Activated naive CD8-positive, alpha-beta T cell treated with anti-CD3 and anti-CD28 coated beads, Interleukin-2, amount 10 ng/mL, durations not matched to agents 7 days and 5 days (primary cell): Measurements from ENCODE around the gene MUC3A. TPM values are rescaled to one million over a fixed set of nuclear protein-coding genes. Genes with fewer than 3 reads are reported as not detected.

Experiments
- ATAC-seq: fragments of 150-1000 bp; cut with Tn5 transposase; one replicate; pipeline ENCODE4 v1.10.0; 2021; ENCODE audit warnings: low read depth, moderate library complexity
- POLR2A ChIA-PET: fragments of 350-600 bp; sonication (Branson Sonifier 250); formaldehyde crosslinking; loops from one replicate; lab custom pipeline; 2021; ENCODE audit warnings: antibody characterized with exemption; lab: Charles Lee
- DNase-seq: peaks from one replicate; pipeline ENCODE4 v3.0.0; 2021
- H3K27ac Mint-ChIP-seq: one replicate; pipeline ENCODE4 v1.8.0; 2022; ENCODE audit warnings: mild to moderate bottlenecking, mixed read lengths
- H3K27me3 Mint-ChIP-seq: one replicate; pipeline ENCODE4 v1.8.0; 2022; ENCODE audit warnings: mild to moderate bottlenecking, moderate library complexity, mixed read lengths
- H3K36me3 Mint-ChIP-seq: one replicate; pipeline ENCODE4 v1.8.0; 2021; ENCODE audit warnings: mild to moderate bottlenecking, mixed read lengths
- H3K4me1 Mint-ChIP-seq: one replicate; pipeline ENCODE4 v1.8.0; 2021; ENCODE audit warnings: mixed read lengths
- H3K4me3 Mint-ChIP-seq: one replicate; pipeline ENCODE4 v1.8.0; 2022; ENCODE audit warnings: mild to moderate bottlenecking, moderate library complexity, mixed read lengths
- H3K9me3 Mint-ChIP-seq: one replicate; pipeline ENCODE4 v1.8.0; 2021; ENCODE audit warnings: mixed read lengths
- total RNA-seq, 2 experiments: library from RNA; stranded (reverse); gene quantifications; one replicate each; pipeline ENCODE4 v1.2.3, GENCODE V29; 2021

The MUC3A gene
- total RNA-seq, 2 experiments from 2014 or later: not detected

DNA sequence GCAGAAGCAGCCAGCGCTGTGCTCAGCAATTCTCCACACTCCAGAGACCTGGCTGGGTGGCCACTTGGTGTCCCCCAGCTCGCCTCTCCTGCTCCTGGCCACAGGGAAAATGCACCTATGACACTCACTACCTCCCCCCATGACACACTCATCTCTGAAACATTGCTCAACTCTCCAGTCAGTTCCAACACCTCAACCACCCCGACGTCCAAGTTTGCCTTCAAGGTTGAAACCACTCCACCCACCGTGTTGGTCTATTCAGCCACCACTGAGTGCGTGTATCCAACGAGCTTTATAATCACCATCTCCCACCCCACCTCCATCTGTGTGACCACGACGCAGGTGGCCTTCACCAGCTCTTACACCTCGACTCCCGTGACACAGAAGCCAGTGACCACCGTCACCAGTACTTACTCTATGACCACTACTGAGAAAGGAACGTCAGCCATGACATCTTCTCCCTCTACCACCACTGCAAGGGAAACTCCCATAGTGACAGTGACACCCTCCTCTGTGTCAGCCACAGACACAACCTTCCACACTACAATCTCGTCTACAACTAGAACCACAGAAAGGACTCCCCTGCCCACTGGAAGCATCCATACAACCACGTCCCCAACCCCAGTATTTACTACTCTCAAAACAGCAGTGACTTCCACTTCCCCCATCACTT is 2.7 kb downstream of the MUC3A start:
- no peak for DNase-seq
- no peaks in the 10 kb centered on the region for H3K9me3 Mint-ChIP-seq

DNA sequence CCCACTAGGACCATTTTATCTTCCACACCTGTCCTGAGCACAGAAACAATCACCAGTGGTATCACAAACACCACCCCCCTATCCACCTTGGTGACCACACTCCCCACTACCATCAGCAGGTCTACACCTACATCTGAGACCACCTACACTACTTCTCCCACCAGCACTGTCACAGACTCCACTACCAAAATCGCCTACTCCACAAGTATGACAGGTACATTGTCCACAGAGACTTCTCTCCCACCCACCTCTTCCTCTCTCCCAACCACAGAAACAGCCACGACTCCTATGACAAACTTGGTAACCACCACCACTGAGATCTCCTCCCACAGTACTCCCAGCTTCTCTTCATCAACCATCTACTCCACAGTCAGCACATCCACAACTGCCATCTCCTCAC is 3.3 kb downstream of the MUC3A start:
- Mint-ChIP-seq H3K27ac (no peak overlapping the region), H3K36me3 (no peaks in the 10 kb centered on the region), H3K4me3 (no peak overlapping the region), H3K9me3 (no peaks in the 10 kb centered on the region), H3K27me3 (peaks cover 12% of the 10 kb centered on the region), H3K4me1 (no peaks in the 10 kb centered on the region)
- DNase-seq: no peak
- no peak for ATAC-seq
- POLR2A ChIA-PET: no interaction called here

More for the DNA sequence above, 2.7 kb downstream of the MUC3A start:
- Mint-ChIP-seq H3K36me3 (no peaks in the 10 kb centered on the region), H3K4me1 (no peaks in the 10 kb centered on the region), H3K27me3 (peaks cover 12% of the 10 kb centered on the region), H3K27ac (no peak overlapping the region), H3K4me3 (no peak overlapping the region)
- no peak for ATAC-seq
- POLR2A ChIA-PET: no interaction called here

DNA sequence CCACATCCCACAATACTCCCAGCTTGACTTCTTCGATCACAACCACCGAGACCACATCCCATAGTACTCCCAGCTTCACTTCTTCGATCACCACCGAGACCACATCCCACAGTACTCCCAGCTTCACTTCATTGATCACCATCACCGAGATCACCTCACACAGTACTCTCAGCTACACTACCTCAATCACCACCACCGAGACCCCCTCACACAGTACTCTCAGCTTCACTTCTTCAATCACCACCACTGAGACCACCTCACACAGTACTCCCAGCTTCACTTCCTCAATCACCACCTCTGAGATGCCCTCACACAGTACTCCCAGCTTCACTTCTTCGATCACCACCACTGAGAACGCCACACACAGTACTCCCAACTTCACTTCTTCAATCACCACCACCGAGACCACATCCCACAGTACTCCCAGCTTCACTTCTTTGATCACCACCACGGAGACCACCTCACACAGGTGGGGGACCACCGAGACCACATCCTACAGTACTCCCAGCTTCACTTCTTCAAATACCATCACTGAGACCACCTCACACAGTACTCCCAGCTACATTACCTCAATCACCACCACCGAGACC is 8.6 kb downstream of the MUC3A start:
- DNase-seq: no peak
- POLR2A ChIA-PET: no interaction called here
- no peaks in the 10 kb centered on the region for H3K4me1 Mint-ChIP-seq
- no peaks in the 10 kb centered on the region for H3K36me3 Mint-ChIP-seq
- H3K9me3 Mint-ChIP-seq: no peaks in the 10 kb centered on the region
- H3K27me3 Mint-ChIP-seq: peaks cover under 1% of the 10 kb centered on the region
- H3K27ac Mint-ChIP-seq: no peak overlapping the region
- no peak for ATAC-seq
- no peak overlapping the region for H3K4me3 Mint-ChIP-seq

DNA sequence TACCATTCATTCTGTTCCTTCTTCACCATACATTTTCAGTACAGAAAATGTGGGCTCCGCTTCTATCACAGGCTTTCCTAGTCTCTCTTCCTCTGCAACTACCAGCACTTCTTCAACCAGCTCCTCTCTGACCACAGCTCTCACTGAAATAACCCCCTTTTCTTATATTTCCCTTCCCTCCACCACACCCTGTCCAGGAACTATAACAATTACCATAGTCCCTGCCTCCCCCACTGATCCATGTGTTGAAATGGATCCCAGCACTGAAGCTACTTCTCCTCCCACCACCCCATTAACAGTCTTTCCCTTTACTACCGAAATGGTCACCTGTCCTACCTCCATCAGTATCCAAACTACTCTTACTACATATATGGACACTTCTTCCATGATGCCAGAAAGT is 10.6 kb downstream of the MUC3A start:
- POLR2A ChIA-PET: no interaction called here
- no peaks in the 10 kb centered on the region for H3K36me3 Mint-ChIP-seq
- no peak overlapping the region for H3K27ac Mint-ChIP-seq
- DNase-seq (no peak), ATAC-seq (no peak)
- no peak overlapping the region for H3K4me3 Mint-ChIP-seq
- H3K4me1 Mint-ChIP-seq: no peaks in the 10 kb centered on the region
- peaks cover 8% of the 10 kb centered on the region for H3K27me3 Mint-ChIP-seq
- no peaks in the 10 kb centered on the region for H3K9me3 Mint-ChIP-seq

DNA sequence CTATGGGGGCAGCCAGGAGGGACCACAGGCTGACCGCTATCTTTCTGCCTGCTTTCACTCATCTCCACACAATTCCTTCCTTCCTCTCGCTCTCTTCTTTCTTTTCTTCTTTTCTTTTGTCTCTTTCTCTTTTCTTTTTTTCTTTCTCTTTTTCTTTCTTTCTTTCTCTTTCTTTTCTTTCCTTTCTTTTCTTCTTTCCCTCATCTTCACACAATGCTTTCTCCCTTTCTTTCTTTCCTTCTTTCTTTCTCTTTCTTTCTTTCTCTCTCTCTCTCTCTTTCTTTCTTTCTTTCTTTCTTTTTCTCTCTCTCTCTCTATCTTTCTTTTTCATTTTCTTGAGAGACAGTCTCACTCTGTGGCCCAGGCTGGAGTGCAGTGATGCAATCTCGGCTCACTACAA is 13.2 kb downstream of the MUC3A start:
- DNase-seq: no peak
- H3K36me3 Mint-ChIP-seq: no peaks in the 10 kb centered on the region
- peaks cover 10% of the 10 kb centered on the region for H3K4me1 Mint-ChIP-seq
- POLR2A ChIA-PET: no interaction called here
- peaks cover 30% of the 10 kb centered on the region for H3K27me3 Mint-ChIP-seq
- no peaks in the 10 kb centered on the region for H3K9me3 Mint-ChIP-seq
- ATAC-seq: no peak
- no peak overlapping the region for H3K4me3 Mint-ChIP-seq
- no peak overlapping the region for H3K27ac Mint-ChIP-seq

DNA sequence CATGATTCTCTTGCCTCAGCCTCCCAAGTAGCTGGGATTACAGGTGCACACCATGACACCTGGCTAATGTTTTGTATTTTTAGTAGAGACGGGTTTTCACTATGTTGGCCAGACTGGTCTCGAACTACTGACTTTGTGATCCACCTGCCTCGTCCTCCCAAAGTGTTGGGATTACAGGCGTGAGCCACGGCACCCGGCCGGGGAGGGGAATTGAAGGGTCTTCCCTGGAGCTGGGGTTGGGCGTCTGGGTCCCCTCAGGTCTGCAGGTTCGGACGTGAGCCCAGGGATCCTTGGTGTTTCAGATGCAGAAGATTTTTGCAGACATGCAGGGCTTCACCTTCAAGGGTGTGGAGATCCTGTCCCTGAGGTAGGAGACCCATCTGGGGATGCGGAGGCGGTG is 14.1 kb downstream of the MUC3A start:
- Mint-ChIP-seq H3K27me3 (peaks cover 37% of the 10 kb centered on the region), H3K4me3 (no peak overlapping the region), H3K36me3 (no peaks in the 10 kb centered on the region), H3K9me3 (no peaks in the 10 kb centered on the region), H3K4me1 (peaks cover 10% of the 10 kb centered on the region), H3K27ac (no peak overlapping the region)
- POLR2A ChIA-PET: no interaction called here
- ATAC-seq (no peak), DNase-seq (no peak)

DNA sequence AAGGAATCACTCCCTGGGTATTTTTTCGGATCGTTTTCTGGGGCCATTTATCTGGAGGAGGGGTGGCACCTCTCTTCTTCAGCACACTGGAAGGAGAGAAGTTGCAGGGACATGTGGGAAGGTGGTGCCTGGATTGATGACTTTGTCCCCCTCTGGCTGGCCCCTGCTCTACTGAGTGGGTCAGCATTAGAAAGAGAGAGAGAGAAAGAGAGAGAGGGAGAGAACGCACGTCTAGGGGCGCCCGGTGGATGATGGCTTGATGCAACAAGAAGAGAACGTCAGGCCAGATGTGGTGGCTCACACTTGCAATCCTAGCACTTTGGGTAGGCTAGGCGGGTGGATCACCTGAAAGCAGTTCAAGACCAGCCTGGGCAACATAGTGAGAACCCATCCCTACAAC is 14.5 kb downstream of the MUC3A start:
- POLR2A ChIA-PET: no interaction called here
- H3K36me3 Mint-ChIP-seq: no peaks in the 10 kb centered on the region
- H3K4me1 Mint-ChIP-seq: peaks cover 10% of the 10 kb centered on the region
- H3K27ac Mint-ChIP-seq: no peak overlapping the region
- ATAC-seq (no peak), DNase-seq (no peak)
- peaks cover 42% of the 10 kb centered on the region for H3K27me3 Mint-ChIP-seq
- no peak overlapping the region for H3K4me3 Mint-ChIP-seq
- no peaks in the 10 kb centered on the region for H3K9me3 Mint-ChIP-seq

DNA sequence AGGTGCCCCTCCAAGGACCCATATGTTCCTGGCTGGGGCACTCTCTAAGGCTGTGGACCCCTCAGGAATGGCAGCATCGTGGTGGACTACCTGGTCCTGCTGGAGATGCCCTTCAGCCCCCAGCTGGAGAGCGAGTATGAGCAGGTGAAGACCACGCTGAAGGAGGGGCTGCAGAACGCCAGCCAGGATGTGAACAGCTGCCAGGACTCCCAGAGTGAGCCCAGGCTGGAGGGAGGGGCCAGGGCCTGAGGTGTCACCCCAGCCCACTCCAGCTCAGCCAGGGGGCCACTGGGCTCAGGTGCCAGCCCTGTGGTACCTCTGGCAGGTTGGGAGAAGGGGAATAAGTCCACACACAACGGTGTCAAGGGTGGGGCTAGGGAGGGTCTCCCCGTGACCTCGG is 15.3 kb downstream of the MUC3A start:
- Mint-ChIP-seq H3K36me3 (no peaks in the 10 kb centered on the region), H3K27me3 (peaks cover 46% of the 10 kb centered on the region), H3K27ac (no peak overlapping the region), H3K4me1 (peaks cover 10% of the 10 kb centered on the region), H3K4me3 (no peak overlapping the region), H3K9me3 (no peaks in the 10 kb centered on the region)
- no peak for DNase-seq
- POLR2A ChIA-PET: no interaction called here
- ATAC-seq: no peak

DNA sequence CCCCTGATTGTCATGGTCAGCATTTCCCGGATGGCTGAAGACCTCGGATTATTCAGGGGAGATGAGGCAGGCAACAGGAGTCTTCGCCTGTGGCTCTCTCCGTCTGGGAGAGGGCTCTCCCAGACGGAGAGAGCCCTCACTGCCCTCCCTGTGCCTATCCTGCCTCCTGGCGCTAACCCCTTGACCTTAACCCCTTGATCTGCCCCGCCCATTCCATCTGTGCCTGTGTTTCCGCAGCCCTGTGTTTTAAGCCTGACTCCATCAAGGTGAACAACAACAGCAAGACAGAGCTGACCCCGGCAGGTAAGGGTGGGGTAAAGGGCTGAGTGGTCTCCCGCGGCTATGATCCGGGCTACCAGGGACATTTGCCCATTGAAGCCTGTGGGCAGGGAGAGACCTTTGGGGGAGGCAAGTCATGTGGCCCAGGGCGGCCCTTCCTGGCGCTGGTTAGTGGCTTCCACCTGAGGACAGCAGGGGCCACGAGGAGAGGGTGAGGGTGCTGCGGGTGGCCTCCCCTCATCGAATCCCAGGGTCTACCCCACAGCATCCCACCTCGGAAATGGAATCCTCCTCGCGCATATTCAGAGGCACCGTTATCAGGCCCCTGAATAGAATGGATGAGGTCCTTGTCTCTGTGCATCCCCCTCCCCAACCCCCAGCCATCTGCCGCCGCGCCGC is 15.8 kb downstream of the MUC3A start:
- Mint-ChIP-seq H3K9me3 (no peaks in the 10 kb centered on the region), H3K27me3 (peaks cover 46% of the 10 kb centered on the region)

DNA sequence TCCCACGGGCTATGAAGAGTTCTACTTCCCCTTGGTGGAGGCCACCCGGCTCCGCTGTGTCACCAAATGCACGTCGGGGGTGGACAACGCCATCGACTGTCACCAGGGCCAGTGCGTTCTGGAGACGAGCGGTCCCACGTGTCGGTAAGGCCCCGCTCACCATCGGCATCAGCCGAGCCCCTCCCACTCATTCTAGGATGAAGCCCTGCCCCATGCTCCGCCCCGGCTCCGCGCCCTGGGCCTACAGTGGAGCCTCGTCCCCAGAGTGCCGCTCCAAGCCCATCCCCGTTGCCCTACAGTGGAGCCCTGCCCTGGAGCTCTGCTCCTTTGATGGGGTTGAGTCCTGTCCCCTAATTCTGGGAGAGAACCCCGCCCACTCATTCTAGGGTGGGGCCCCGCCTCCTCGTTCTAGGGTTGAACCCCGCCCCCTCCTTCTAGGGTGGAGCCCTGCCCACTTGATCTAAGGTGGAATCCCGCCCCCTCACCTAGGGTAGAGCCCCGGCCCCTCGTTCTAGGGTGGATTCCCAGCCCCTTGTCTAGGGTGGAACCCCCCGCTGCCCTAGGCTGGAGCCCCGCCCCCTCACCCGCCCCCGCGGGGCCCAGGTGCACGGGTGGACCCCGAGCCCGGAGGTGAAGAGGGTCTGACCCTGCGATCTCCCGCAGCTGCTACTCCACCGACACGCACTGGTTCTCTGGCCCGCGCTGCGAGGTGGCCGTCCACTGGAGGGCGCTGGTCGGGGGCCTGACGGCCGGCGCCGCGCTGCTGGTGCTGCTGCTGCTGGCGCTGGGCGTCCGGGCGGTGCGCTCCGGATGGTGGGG is 16.6 kb downstream of the MUC3A start:
- peak; percentile 79 for ATAC-seq
- POLR2A ChIA-PET: interaction anchor here (0.7 kb wide), 1 partner anchor 71 kb away, joined by 3 read pairs; no protein-coding TSS in a partner anchor
- DNase-seq: peak; percentile 88
- Mint-ChIP-seq H3K9me3 (no peaks in the 10 kb centered on the region), H3K4me3 (peak overlapping the region; percentile 73), H3K27ac (no peak overlapping the region), H3K36me3 (no peaks in the 10 kb centered on the region), H3K4me1 (peaks cover 10% of the 10 kb centered on the region), H3K27me3 (peaks cover 46% of the 10 kb centered on the region)

More for the DNA sequence above, 15.8 kb downstream of the MUC3A start:
- Mint-ChIP-seq H3K4me3 (peak overlapping the region; percentile 73), H3K4me1 (peaks cover 10% of the 10 kb centered on the region), H3K36me3 (no peaks in the 10 kb centered on the region), H3K27ac (no peak overlapping the region)
- POLR2A ChIA-PET: no interaction called here
- DNase-seq: no peak
- ATAC-seq: no peak

DNA sequence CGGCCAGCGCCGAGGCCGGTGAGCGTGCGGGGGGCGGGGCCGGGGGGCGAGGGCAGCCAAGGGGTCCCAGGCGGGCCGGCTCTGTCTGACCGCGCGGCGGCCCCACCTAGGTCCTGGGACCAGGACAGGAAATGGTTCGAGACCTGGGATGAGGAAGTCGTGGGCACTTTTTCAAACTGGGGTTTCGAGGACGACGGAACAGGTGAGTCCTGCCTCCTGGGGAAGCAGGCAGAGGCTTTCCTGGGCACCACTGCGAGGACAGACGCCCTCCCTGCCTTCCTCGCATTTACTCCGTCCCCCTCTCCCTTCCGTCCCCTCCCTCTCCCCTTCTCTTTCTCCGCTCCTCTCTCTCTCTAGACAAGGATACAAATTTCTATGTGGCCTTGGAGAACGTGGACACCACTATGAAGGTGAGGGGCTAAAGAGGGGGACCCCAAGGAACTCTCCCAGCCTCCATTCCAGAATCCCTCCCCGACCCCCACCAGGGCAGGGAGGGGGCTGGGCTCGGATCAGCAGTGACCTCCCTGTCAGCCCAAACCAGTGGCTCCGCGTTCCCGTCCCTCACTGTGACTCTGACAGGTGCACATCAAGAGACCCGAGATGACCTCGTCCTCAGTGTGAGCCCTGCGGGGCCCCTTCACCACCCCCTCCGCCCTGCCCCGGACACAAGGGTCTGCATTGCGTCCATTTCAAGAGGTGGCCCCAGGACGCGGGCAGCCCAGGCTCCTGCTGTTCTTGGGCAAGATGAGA is 17.4 kb downstream of the MUC3A start:
- no peak overlapping the region for H3K27ac Mint-ChIP-seq
- no peak for DNase-seq

DNA sequence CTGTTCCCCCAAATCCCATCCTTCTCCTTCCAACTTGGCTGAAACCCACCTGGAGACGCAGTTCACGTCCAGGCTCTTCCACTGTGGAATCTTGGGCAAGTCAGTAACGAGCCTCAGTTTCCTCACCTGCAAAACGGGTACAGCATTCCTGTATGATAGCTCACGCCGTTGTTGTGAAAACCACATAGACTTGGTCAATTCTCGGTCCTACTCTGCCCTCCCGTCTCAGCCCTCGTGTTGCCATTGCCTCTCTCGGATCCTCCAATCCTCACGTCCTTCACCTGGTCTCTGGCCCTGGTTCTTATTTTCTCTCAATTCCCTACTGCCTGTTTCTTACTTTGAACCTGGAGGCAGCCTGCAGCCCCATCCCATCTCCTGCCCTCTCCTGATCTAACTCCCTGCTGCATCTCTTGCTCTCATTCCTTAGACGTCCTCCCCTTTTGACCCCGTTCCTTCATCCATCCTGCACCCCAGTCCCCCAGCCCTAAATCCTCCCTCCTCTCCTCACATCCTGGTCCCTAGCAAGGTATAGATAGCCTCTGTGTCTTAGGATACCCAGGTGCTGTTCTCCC is 18.0 kb downstream of the MUC3A start:
- H3K4me3 Mint-ChIP-seq: no peak overlapping the region
- POLR2A ChIA-PET: no interaction called here
- peaks cover 10% of the 10 kb centered on the region for H3K4me1 Mint-ChIP-seq
- H3K36me3 Mint-ChIP-seq: no peaks in the 10 kb centered on the region
- ATAC-seq: no peak
- H3K27ac Mint-ChIP-seq: no peak overlapping the region
- H3K27me3 Mint-ChIP-seq: peaks cover 51% of the 10 kb centered on the region
- H3K9me3 Mint-ChIP-seq: no peaks in the 10 kb centered on the region
- no peak for DNase-seq

More for the DNA sequence above, 17.4 kb downstream of the MUC3A start:
- peak overlapping the region; percentile 43 for H3K4me3 Mint-ChIP-seq
- POLR2A ChIA-PET: no interaction called here
- H3K27me3 Mint-ChIP-seq: peaks cover 49% of the 10 kb centered on the region
- no peaks in the 10 kb centered on the region for H3K9me3 Mint-ChIP-seq
- no peaks in the 10 kb centered on the region for H3K36me3 Mint-ChIP-seq
- peak; percentile 4 for ATAC-seq
- H3K4me1 Mint-ChIP-seq: peaks cover 10% of the 10 kb centered on the region
